ENCODE results near the gene IFNAR1. TPM values are rescaled to one million over a fixed set of nuclear protein-coding genes. Genes with fewer than 3 reads are reported as not detected.

Gene IFNAR1
- total and polyA plus RNA-seq, 2 of the 4 experiments (the other 2 are of a cell fraction): 7.8 to 9.9 TPM

DNA sequence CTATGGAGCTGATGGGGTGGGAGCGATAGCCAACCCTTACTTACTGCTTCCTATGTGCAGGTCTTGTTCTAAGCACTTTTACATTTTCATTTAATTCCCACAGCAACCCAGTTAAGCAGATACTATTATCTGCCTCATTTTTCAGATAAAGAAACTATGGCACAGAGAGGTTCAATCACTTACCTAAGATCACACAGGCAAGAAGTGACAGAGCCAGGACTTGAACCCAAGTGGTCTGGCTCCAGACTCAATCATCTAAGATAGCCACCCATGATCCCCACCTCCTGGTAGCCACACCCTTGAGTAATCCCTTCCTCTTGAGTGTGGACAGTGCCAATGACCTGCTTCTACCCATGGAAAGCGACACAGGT is 23.2 kb upstream of the IFNAR1 start:
- ChIA-PET POLR2A (ENCODE audit: unreplicated experiment) (no interaction called here), CTCF (interaction anchor here (1.0 kb wide), 1 partner anchor 60 kb away, joined by 4 read pairs; no protein-coding TSS in a partner anchor)
- no peak overlapping the region for H4K5ac ChIP-seq (ENCODE audit: low read depth, low read length)
- H2AK5ac ChIP-seq (ENCODE audit: low read depth, low read length): no peak overlapping the region; the same call in 1 of the 2 replicates
- no peaks in the 10 kb centered on the region for H3K9me3 ChIP-seq (ENCODE audit: control insufficient read depth, insufficient read depth, low read length)
- H3K36me3 ChIP-seq (ENCODE audit: control insufficient read depth, insufficient read depth, low read length): 0 out of 2 replicates have a peak, but pooled peaks cover under 1% of the 10 kb centered on the region
- no peak overlapping the region for H4K91ac ChIP-seq (ENCODE audit: insufficient read depth, low read depth, low read length)
- no peak overlapping the region for H3K27ac ChIP-seq (ENCODE audit: insufficient read depth, low read length)
- H2BK20ac ChIP-seq (ENCODE audit: low read depth, low read length): no peak overlapping the region
- H3K4me1 ChIP-seq (ENCODE audit: control insufficient read depth, insufficient read depth, low read length): peaks cover 5% of the 10 kb centered on the region
- no peak overlapping the region for H3K4ac ChIP-seq (ENCODE audit: low read depth, low read length)
- H2BK120ac ChIP-seq (ENCODE audit: low read depth, low read length): no peak overlapping the region
- H3K27me3 ChIP-seq (ENCODE audit: control insufficient read depth, insufficient read depth, low read length): no peaks in the 10 kb centered on the region
- H3K9me1 ChIP-seq (ENCODE audit: insufficient read depth, low read length): no peaks in the 10 kb centered on the region
- no peak overlapping the region for H3K14ac ChIP-seq (replicated peaks; ENCODE audit: low read depth, low read length)
- intact Hi-C loops (cut with micrococcal nuclease): no loop called here
- no TSS peak for BruUV-seq (replicated peaks)
- no peak overlapping the region for H3K9ac ChIP-seq (ENCODE audit: low read depth, low read length)
- H3K4me2 ChIP-seq (ENCODE audit: low read depth, low read length): no peak overlapping the region
- H3K79me1 ChIP-seq (ENCODE audit: low read depth in 1 of 2, low read length in 2 of 2): no peaks in the 10 kb centered on the region
- H3K4me3 ChIP-seq (ENCODE audit: insufficient read depth, low read depth, low read length): no peak overlapping the region
- no peak overlapping the region for H4K8ac ChIP-seq (ENCODE audit: low read depth in 2 of 2, low read length in 2 of 2)
- TF ChIP-seq MXI1 (IDR thresholded peaks at IDR 0.05; ENCODE audit: borderline replicate concordance, low read depth, low read length) (no peak), FOS (IDR thresholded peaks at IDR 0.05; ENCODE audit: low read depth, low read length) (no peak), RFX5 (IDR thresholded peaks at IDR 0.05; ENCODE audit: low read depth, low read length) (no peak), POLR2A (IDR thresholded peaks at IDR 0.05; ENCODE audit: low read depth, low read length) (no peak), MAZ (IDR thresholded peaks at IDR 0.05; ENCODE audit: borderline replicate concordance, low read depth, low read length) (no peak), RCOR1 (IDR thresholded peaks at IDR 0.05; ENCODE audit: insufficient replicate concordance, low read length) (no peak), CEBPB (IDR thresholded peaks at IDR 0.05; ENCODE audit: low read depth, low read length) (no peak), SMC3 (IDR thresholded peaks at IDR 0.05; ENCODE audit: low read depth, low read length) (no peak), RAD21 (IDR thresholded peaks at IDR 0.05; ENCODE audit: low read length) (no peak), NFE2L2 (IDR thresholded peaks at IDR 0.05; ENCODE audit: low read depth, low read length) (no peak)
- TF ChIP-seq, protein P1, sequence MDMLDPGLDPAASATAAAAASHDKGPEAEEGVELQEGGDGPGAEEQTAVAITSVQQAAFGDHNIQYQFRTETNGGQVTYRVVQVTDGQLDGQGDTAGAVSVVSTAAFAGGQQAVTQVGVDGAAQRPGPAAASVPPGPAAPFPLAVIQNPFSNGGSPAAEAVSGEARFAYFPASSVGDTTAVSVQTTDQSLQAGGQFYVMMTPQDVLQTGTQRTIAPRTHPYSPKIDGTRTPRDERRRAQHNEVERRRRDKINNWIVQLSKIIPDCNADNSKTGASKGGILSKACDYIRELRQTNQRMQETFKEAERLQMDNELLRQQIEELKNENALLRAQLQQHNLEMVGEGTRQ (IDR thresholded peaks at IDR 0.05; ENCODE audit: low read depth, low read length): no peak
- TF ChIP-seq, protein P2, sequence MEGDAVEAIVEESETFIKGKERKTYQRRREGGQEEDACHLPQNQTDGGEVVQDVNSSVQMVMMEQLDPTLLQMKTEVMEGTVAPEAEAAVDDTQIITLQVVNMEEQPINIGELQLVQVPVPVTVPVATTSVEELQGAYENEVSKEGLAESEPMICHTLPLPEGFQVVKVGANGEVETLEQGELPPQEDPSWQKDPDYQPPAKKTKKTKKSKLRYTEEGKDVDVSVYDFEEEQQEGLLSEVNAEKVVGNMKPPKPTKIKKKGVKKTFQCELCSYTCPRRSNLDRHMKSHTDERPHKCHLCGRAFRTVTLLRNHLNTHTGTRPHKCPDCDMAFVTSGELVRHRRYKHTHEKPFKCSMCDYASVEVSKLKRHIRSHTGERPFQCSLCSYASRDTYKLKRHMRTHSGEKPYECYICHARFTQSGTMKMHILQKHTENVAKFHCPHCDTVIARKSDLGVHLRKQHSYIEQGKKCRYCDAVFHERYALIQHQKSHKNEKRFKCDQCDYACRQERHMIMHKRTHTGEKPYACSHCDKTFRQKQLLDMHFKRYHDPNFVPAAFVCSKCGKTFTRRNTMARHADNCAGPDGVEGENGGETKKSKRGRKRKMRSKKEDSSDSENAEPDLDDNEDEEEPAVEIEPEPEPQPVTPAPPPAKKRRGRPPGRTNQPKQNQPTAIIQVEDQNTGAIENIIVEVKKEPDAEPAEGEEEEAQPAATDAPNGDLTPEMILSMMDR (conservative IDR thresholded peaks at IDR 0.05; ENCODE audit: low read depth, low read length): no peak
- dilution Hi-C loops (cut with HindIII; ENCODE audit: low sequenced_read_pairs, unreplicated experiment): no loop called here
- H4K20me1 ChIP-seq (ENCODE audit: insufficient read depth, low read length): no peaks in the 10 kb centered on the region
- no peak overlapping the region for H3K18ac ChIP-seq (ENCODE audit: low read depth, low read length)
- H2AK9ac ChIP-seq (replicated peaks; ENCODE audit: low read depth, low read length, poor library complexity): no peak overlapping the region
- no peak overlapping the region for H2BK15ac ChIP-seq (ENCODE audit: low read depth, low read length)
- ATAC-seq (ENCODE audit: low read depth) (no peak), DNase-seq (no peak)
- no peak overlapping the region for H3K56ac ChIP-seq (ENCODE audit: extremely low read depth, insufficient read depth, low read length)
- in situ Hi-C loops (cut with MboI; ENCODE audit: low sequenced_read_pairs): no loop called here
- no peak overlapping the region for H3K23ac ChIP-seq (ENCODE audit: low read depth, low read length)
- H2BK5ac ChIP-seq (ENCODE audit: low read depth, low read length, poor library complexity, severe bottlenecking): no peak overlapping the region
- 100% methylated on average over 1 of the region's 2 CpGs; no CpG with 5 or more reads in 1 of the 2 experiments for WGBS, 2 experiments (ENCODE audit: extremely low coverage in 2 of 2, insufficient read length in 1 of 2)
- peak overlapping the region; percentile 1 for H2AFZ ChIP-seq (replicated peaks; ENCODE audit: low read length, poor library complexity)

Measured in IMR-90 (cell line).